Stimulated activated CD8-positive, alpha-beta memory T cell treated with anti-CD3 and anti-CD28 coated beads, Interleukin-7, amount 100 ng/mL, for 48 hours (primary cell): ENCODE results near the gene SPTLC2.
"Not testable (repeated sequence)": the region's sequence is repeated elsewhere in the genome, so short reads cannot be mapped to it uniquely, and the experiment has no call there.

Experiments used
- DNase-seq, 2 donors: peaks; one replicate each; pipeline ENCODE4 v3.0.0-alpha.2; 2020; ENCODE audit warnings: low read depth in 1 of 2; ENCODE audit errors: extremely low read depth in 1 of 2

SPTLC2 gene

DNA sequence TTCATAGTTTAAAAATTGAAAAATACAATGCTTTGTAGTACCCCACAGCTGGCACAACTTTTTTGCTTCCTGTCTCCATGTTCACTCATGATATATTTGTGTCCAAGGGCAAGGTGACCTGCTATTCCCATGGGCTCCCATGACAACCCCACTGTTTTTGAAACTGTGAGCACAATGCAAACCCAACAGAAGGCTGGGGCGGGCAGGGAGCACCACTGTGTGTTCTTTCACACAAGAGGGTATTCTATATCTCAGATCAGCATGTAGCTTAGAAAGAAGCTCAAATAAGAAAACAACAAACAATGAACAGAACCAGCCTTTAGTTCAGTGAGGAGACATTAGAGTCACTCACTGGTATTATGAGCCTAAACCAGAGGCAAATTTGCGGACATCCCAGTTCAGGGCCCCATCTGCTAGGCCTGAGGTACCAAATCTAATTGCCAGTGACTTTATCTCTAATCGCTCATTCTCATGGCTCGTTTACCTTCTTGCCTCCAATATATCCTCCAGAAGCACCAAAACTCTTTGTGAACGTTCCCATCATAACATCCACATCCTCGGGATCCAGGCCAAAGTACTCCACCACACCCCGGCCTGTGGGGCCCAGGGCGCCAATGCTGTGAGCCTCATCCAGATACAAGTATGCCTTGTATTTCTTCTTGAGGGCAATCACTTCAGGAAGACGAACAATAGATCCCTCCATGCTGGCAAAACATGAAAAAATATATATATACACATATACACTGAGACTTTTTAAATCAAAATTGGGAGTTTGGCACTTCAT, 61.4 kb downstream of the SPTLC2 start:
- DNase-seq, result no peak

DNA sequence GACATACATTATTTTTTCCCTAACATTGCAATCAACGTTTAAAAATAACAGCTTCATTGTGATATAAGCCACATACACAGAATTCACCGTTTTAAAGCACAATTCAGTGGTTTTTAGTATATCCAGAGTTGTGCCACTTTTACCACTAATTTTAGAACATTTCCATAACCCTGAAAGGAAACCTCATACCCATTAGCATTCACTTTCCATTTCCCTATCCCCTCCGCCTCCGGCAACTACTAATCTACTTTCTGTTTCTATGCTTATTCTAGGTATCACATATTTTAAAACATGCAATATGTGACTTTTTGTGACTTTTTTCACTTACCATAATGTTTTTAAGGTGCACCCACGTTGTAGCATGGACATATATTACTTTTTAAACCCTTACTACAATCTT, 62.2 kb downstream of the SPTLC2 start:
- DNase-seq, result no peak

DNA sequence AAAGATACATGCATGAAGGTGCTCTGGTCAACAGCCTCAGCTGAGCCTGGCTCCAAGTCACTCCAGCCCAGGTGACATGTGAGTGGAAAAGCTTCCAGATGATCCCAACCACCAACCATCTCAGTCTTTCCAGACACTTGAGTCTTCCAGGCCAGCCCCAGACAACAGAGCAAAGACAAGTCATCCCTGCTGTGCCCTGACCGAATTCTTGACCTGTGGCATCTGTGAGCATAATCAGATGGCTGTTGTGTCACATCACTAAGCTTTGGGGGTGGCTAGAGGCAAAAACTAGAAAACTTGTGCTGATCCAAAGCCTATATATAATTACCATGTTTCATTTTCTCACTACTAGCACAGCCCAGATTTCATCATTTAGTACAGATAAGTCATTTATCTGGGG, 67.0 kb downstream of the SPTLC2 start:
- no peak for DNase-seq

DNA sequence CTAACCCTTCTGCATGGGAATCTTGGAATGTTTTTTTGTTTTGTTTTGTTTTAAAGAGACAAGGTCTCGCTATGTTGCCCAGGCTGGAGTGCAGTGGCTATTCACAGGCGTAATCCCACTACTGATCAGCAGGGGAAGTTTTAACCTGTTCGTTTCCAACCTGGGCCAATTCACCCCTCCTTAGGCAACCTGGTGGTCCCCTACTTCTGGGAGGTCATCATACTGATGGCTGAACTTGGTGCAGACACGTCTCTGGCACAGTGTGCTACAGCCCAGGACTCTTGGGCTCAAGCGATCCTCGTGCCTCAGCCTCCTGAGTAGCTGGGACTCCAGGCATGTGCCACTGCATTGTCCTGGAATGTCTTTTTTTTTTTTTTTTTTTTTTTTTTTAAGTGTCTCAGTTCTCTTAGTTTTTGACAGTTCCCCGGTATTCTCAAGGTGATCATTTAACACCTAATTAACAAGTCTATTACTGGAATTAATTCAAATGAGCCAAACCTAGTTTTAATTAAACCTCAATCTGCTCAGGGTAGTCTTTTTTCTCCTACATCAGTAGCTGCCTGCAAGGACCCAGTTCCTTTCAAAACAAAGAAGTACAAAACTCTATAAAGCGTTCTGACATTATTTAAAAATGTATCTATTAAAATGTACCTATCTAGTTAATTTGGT, 68.8 kb downstream of the SPTLC2 start:
- DNase-seq, result no peak

DNA sequence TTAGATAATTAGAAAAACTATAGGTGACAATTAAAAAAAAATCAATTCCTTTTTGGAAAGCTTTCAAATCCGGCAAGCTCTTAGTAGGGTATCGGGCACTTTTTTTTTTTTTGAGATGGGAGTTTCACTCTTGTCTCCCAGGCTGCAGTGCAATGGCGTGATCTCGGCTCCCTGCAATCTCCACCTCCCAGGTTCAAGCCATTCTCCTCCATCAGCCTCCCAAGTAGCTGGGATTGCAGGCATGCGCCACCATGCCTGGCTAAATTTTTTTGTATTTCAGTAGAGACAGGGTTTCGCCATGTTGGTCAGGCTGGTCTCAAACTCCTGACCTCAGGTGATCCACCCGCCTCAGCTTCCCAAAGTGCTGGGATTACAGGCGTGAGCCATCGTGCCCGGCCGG, 71.3 kb downstream of the SPTLC2 start:
- not testable (repeated sequence) for DNase-seq

DNA sequence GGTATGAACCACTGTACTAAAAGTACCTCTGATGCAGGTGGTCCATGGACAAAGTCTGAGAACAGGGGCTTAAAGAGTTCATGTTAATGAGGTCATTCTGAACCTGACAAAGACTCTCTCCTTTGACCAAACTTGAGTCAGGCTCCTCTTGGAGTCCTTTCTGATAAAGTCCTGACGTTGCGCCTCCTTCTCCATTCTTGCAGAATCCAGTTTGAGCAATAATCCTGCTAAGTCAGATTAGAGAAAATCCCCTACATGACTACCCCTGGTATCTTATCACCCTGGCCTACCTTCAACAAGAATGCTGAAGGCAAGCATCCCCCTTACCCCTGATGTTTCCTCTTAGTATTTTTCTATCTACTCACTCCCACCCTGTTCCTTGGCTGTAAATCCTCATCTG, 71.9 kb downstream of the SPTLC2 start:
- no peak for DNase-seq

DNA sequence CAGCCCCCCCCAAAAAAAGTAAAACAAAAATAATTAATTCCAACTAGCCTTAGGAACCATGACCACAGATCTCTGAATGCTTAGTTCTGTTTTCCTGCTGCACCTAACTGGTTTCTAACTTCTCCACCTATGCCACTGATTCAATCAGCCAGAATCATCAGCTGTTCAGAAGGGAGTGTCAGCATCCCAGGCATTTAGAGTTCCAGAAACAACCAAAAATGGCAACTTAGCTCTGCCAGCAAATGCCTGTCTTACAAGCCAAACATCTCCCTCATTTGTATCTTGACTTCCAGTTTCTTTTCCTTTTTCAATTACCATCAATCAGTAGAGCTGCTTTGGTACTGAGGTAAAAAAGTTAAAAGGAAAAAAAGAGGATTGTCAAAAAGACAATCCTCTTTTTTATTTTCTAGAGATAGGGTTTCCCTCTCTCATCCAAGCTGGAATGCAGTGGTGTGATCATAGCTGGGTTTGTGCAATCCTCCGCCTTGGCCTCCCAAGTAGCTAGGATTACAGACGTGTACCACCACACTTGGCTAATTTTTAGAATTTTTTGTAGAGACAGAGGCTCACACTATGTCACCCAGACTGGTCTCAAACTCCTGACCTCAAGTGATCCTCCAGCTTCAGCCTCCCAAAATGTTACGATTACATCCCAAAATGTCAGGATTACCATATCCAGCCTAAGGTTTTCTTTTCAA, 72.7 kb downstream of the SPTLC2 start:
- no peak for DNase-seq

DNA sequence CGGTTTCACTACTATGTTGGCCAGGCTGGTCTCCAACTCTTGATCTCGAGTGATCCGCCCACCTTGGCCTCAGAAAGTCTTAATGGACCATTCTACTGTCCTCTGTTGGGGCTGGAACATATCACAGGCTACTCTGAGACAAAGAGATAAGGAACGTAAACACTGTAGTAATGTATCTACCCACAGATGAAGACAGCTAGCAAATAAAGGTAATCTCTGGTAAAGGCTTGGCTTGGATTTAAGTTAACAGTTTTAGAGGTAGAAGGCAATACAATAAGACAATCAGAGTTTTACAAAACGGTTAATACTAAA, 73.2 kb downstream of the SPTLC2 start:
- no peak for DNase-seq

DNA sequence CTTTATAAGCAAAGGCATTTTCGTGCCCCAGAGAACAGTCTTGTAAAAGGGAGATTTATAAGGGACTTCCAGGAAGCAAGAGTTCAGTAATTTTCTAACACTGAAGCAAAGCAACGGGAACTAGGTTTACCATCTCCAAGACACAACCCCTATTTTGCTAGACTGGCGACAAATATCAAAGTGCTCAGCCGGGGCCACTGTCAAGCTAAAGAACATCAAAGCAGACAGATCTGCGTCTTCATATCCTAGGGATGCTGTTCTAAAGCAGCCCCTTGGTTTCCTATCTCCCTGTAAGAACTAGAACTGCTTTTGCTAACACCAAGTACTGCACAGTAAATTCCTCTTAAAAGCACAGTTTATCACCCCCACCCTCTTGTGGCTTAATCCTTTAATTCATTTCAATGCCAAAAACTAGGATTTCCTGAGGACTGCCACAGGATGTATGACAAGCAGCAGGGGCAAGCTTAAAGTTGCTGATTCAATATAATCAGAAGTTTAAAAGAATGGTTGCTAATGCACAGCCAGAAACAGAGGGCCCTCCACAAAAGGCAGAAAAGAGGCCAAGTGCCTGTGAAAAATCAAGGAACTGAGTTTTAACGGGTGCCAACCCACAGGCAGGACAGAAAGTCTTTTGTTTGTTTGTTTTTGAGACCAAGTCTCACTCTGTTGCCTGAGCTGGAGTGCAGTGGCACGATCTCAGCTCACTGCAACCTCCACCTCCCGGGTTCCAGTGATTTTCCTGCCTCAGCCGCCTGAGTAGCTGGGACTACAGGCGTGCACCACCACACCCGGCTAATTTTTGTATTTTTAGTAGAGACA, 73.8 kb downstream of the SPTLC2 start:
- no peak for DNase-seq

DNA sequence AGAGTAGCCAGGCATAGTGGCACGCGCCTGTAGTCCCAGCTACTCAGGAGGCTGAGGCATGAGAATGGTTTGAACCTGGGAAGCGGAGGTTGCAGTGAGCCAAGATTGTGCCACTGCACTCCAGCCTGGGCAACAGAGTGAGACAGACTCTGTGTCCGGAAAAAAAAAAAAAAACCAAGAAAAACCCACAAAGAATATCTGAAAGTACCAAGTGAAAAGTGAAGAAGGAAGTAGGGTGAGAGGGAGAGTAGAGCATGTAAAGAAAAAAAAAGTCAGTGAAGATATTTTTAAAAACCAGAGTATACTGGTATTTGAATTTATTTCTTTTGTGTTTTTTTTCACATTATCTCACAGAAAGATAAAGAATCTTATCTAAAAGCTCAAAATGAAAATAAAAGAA, 74.5 kb downstream of the SPTLC2 start:
- no peak for DNase-seq

DNA sequence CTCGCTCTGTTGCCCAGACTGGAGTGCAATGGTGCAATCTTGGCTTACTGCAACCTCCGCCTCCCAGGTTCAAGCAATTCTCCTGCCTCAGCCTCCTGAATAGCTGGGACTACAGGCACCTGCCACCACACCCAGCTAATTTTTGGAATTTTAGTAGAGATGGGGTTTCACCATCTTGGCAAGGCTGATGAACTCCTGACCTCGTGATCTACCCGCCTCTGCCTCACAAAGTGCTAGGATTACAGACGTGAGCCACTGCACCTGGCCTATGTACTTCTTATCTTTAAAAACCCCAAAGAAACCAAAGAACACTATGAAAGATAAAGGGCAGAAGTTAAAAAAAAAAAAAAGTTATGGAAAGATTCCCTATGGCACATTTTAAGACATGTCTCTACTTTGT, 79.5 kb downstream of the SPTLC2 start:
- not testable (repeated sequence) for DNase-seq

DNA sequence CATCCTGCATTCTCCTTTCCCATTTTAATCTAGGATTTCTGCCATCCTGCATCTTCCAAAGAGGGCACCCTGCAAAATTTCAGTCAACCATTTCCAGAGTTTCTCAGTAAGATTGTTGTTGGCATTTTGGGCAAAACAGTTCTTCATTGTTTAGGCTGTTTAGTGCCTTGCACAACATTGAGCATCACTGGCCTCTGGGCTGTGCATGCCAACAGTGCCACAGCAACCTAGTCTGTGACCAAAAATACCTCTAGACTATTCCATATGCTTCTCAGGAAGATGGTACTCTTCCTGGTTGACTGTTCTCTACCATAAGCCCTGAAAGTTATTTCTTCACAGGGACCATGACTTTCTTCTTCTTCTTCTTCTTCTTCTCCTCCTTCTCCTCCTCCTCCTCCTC, 85.4 kb downstream of the SPTLC2 start:
- no peak for DNase-seq

DNA sequence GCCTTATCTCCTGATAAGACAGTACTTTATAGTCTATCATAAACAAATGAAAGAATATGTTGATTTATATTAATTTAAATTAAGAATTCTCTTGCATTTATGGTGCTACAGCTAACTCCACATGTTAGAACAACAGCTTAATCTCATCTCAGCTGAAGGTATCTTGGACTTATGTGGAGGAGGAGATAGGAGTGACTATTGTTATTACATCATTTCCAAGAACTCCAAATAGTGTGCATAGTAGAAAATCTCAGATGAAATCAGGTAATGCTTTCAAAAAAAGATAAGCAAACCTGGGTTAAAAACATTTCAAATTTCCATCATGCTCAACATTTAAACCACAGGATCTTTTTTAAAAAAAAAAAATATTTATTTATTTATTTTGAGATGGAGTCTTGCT, 86.5 kb downstream of the SPTLC2 start:
- DNase-seq, result no peak

DNA sequence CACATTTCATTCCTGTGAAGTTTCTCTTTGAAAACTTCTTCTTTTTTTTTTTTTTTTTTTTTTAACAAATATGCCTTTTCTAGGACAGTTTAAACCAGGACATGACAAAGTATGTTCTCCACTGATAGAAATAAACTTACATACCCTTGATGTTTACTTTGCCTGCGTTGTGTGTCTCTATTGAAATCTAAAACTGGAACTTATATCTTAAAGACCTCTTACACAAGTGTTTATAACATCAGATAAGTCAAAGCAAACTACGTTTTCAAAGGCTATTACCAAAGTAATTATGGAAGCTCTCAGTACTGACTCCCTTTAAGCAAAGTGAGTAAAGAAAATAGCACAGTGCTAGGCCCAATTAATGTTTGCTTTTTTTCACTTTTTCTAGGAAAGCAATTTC, 87.2 kb downstream of the SPTLC2 start:
- no peak for DNase-seq

DNA sequence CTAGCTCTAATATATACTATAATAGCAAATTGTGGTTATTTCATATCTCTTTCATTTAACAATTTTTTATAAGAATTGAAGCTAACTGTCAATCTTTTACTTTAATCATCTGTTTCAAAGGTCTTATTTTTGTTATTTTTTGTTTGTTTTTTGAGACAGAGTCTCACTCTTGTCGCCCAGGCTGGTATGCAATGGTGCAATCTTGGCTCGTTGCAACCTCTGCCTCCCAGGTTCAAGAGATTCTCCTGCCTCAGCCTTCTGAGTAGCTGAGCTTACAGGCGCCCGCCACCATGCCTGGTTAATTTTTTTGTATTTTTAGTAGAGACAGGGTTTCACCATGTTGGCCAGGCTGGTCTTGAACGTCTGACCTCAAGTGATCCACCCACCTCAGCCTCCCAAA, 87.7 kb downstream of the SPTLC2 start:
- DNase-seq, result not testable (repeated sequence)

DNA sequence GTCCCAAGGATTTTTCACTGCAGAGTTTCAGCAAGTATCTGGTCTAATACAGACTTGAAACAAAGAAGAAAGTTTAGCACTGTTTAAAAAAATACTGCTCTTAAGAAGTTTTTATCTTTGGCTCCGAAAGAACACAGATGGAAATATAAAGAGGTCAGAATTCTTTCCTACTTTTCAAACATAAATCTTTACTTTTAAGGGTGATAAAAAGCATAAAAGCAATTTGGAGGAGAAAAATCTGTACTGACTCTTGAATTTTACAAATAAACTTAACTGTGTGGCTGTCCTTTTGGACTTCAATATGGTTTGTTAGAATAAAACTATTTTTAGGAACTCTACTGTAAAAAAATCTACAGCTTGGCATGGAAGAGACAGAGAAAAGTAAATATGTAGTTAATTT, 90.2 kb downstream of the SPTLC2 start:
- no peak for DNase-seq

DNA sequence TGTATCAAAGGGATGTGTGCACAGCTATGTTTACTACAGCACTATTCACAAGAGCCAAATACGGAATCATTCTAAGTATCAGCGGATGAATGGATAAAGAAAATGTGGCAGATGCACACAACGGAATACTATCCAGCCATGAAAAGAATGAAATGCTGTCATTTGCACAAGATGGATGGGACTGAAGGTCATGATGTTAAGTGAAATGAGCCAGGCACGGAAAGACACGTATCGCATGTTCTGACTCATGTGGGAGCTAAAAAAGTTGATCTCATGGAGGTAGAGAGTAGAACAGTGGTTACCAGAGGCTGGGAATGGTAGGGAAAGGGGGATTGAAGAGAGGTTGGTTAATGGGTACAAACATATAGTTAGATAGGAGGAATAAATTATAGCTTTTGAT, 91.9 kb downstream of the SPTLC2 start:
- no peak for DNase-seq

DNA sequence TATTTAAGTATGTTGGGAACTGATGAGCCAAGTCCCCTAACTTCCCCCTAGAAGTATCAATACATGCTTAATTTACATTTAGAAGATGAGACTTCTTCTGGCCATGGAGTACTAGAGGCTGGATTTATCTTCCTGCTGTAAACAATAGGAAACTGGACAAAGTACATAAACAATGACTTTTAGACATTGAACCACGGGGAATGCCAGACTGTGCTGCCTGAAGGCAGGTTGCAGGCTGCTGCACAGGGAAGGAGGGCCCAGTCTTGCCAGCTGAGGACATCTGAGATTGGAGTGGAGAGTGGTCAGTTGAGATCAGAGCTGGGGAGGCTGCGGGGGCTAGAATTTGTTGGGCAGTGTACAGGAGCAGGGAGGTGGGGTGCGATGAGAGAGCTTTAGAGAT, 93.3 kb downstream of the SPTLC2 start:
- no peak for DNase-seq

DNA sequence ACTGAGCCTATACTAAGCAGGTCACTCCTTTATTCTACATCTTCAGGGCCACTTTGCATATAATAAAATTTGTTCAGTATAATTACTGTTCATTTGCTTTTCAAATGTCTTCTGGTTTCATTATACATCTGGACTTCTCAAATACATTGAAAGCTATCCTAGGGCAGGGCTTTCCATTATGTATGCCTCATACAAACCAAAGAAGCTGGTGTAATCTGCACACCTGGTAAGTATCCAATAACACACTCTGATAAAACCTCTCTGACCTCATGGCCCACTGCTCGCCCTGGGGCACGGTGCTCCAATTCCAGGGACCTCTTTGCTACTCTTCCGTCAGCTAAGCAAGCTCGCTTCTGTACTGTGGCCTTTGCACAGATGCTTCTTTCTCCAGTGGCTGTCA, 95.9 kb downstream of the SPTLC2 start:
- no peak for DNase-seq

DNA sequence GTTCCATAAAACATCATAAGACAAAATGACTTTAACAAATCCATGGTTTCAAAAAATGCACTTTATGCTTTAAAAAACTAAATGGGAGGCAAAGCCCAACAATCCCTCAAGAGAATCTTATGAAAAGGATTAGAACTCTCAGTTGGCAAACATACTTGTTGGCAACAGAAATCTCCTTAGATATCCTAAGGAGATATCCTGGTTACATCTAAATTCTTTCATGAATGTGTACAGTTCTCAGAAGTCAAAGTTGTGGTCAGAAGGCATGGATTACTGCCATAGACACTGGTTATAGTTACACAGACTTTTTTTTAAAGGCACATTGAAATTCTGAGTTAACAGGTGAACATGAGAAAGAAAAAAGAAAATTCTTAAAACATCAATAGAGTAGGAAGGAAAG, 100.3 kb downstream of the SPTLC2 start:
- no peak for DNase-seq

DNA sequence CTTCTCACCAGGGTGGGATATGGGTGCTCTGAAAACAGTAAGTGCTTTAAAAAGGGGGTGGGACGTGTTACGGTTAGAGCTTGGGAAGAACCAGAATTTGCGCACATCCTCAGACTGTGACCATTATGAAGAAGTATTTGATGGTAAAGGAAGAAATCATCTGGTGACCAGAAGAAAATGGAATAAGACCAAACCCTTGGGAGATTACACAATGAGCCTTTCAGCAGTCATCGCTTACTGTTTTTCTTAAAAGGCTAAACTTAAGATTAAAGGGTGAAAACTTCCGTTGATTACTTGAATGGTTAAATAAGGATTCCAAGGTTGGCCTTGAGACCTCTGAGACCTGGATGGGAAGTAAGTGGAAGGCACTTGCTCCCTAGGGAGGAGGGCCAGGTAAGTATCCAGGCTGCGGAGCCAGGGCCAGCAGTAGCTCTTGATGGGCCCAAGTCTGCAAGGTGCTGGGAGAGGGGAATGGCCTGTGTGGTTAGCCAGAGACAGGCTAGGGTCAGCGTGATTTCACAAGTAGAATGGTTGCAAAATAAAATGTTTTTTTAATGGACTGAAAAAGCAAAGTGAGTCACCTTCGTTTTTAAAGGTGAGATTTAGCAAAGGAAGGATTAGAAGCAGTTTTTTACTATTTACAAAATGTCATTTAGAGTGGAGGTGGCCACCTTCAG, 104.8 kb downstream of the SPTLC2 start:
- no peak for DNase-seq
